Fibroblast of lung (primary cell): ENCODE results near the gene SIM1. TPM values are rescaled to one million over a fixed set of nuclear protein-coding genes. Genes with fewer than 3 reads are reported as not detected.

Experiments
- DNase-seq, 2 donors: peaks; one replicate each; pipeline versions ENCODE4 v3.0.0 to v3.0.0-alpha.2; 2010; ENCODE audit warnings: low read depth in 2 of 2
- H2AFZ ChIP-seq: 2 replicates; pipeline ENCODE4 v1.5.1; 2012; ENCODE audit warnings: low read length, control low read depth, inconsistent platforms
- H3K27ac ChIP-seq: 2 replicates; pipeline ENCODE4 v1.5.1; 2011; ENCODE audit warnings: low read length, control low read depth; ENCODE audit not compliant: insufficient read depth
- H3K27me3 ChIP-seq: 2 replicates; pipeline ENCODE4 v1.5.1; 2011; ENCODE audit warnings: mild to moderate bottlenecking, low read length; ENCODE audit not compliant: control insufficient read depth, insufficient read depth
- H3K36me3 ChIP-seq: 2 replicates; pipeline ENCODE4 v1.5.1; 2011; ENCODE audit warnings: low read length; ENCODE audit not compliant: control insufficient read depth, insufficient read depth
- H3K4me1 ChIP-seq: 2 replicates; pipeline ENCODE4 v1.5.1; 2011; ENCODE audit warnings: low read length; ENCODE audit not compliant: control insufficient read depth, insufficient read depth; ENCODE audit errors: extremely low read depth
- H3K4me2 ChIP-seq: 2 replicates; pipeline ENCODE4 v1.5.1; 2011; ENCODE audit warnings: low read length, control low read depth; ENCODE audit not compliant: insufficient read depth; ENCODE audit errors: extremely low read depth
- H3K4me3 ChIP-seq, 4 experiments: fragments of 200-600 bp in 1 of 4; sonication (generic) in 1 of 4; replicated peaks in 1 of 4; 2 replicates each; pipeline ENCODE4 v1.5.1; 2011 to 2016; ENCODE audit warnings: low read length in 4 of 4, low read depth in 3 of 4, mild to moderate bottlenecking in 3 of 4, control low read depth in 2 of 4, inconsistent platforms in 1 of 4, mixed read lengths in 1 of 4; ENCODE audit not compliant: insufficient read depth in 1 of 4; ENCODE audit errors: control extremely low read depth in 1 of 4
- H3K79me2 ChIP-seq: 2 replicates; pipeline ENCODE4 v1.5.1; 2012; ENCODE audit warnings: mild to moderate bottlenecking, low read length, inconsistent platforms; ENCODE audit not compliant: control insufficient read depth, insufficient read depth
- H3K9ac ChIP-seq: 2 replicates; pipeline ENCODE4 v1.5.1; 2011; ENCODE audit warnings: mild to moderate bottlenecking, low read length, control low read depth; ENCODE audit not compliant: insufficient read depth
- H3K9me3 ChIP-seq: 2 replicates; pipeline ENCODE4 v1.5.1; 2012; ENCODE audit warnings: low read depth, low read length; ENCODE audit not compliant: control insufficient read depth, insufficient read depth
- H4K20me1 ChIP-seq: 2 replicates; pipeline ENCODE4 v1.5.1; 2011; ENCODE audit warnings: low read length; ENCODE audit not compliant: control insufficient read depth, insufficient read depth; ENCODE audit errors: extremely low read depth
- CTCF ChIP-seq, 2 donors: IDR thresholded peaks in 1 of 2; conservative IDR thresholded peaks in 1 of 2; 1 replicate in 1 of 2; 2 replicates in 1 of 2; pipeline ENCODE4 v1.5.1; 2011 to 2012; ENCODE audit warnings: low read length in 2 of 2, control low read depth in 1 of 2, inconsistent platforms in 1 of 2, low read depth in 1 of 2, mild to moderate bottlenecking in 1 of 2
- EZH2 ChIP-seq: IDR thresholded peaks from 2 replicates; pipeline ENCODE4 v1.5.1; 2012; ENCODE audit warnings: low read length, control low read depth, mild to moderate bottlenecking; ENCODE audit errors: missing control alignments
- polyA plus RNA-seq, 2 donors: library from polyadenylated mRNA; depleted of rRNA in 1 of 2; stranded (reverse) in 1 of 2; unstranded in 1 of 2; fragments of >200 nt; gene quantifications; 2 replicates each; pipeline ENCODE4 v1.2.1, GENCODE V29; 2011 to 2012; ENCODE audit warnings: missing spikeins in 1 of 2
- total RNA-seq: library from RNA; depleted of rRNA; stranded (reverse); fragments of >200 nt; gene quantifications from 2 replicates; pipeline ENCODE4 v1.2.1, GENCODE V29; 2014

Gene SIM1
- total and polyA plus RNA-seq, 2 donors (not counting 1 experiment from before 2014, with no cell fraction given) = not detected

- Histone ChIP-seq H3K4me2 (no peak overlapping the region), H3K36me3 (no peaks in the 10 kb centered on the region), H3K4me3 (no peak overlapping the region), H3K9me3 (no peaks in the 10 kb centered on the region), H3K79me2 (no peaks in the 10 kb centered on the region), H2AFZ (no peak overlapping the region), H3K9ac (no peak overlapping the region), H3K27ac (no peak overlapping the region), H3K4me1 (no peaks in the 10 kb centered on the region), H3K27me3 (peaks cover 85% of the 10 kb centered on the region), H4K20me1 (no peaks in the 10 kb centered on the region)
- DNase-seq = no peak
- no peak for TF ChIP-seq CTCF (conservative IDR thresholded peaks at IDR 0.05 in 1 of 2, IDR thresholded peaks at IDR 0.05 in 1 of 2; ENCODE audit: low read depth in 1 of 2, low read length in 2 of 2)
These were observed 7.8 kb downstream of the SIM1 start for GRCh38 chr6:100456908-100457235.

DNA sequence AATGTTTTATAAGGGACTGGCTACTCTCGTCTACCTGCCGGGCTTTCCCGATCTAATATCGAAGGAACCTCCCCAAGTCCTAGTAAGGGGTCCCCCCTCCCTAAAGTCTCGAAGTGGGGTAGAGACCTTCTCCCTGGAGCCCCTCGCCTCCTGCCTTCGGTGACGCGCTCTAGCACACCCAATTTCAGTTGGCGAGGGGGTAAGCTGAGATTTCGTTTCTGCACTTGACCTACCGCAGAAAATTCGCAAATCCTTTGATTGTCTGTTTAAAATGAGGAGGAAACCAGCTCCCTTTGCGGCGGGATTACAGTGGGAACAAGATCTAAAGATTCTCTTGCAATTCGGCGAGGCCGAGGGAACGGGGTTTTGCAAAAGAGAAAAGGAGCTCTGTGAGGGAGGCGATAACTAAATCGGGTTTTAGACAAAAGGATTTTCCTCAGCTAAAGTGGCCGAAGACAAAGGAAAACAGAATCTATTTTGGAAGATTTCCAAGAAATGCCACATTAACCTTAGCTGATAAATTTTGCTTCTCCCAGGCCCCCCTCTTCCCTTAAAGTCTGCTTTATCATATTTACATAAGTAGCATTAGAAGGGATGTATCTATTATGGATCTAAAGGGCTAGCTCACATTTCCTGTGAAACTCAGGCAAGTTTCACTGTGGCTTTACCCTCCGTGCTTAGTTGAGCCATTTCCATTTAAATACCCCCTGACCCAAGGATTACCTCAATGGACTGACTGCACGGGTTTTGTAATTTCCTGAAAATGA, 8.4 kb downstream of the SIM1 start:
- Histone ChIP-seq H3K9ac (no peak overlapping the region), H3K27ac (no peak overlapping the region), H3K27me3 (peaks cover 85% of the 10 kb centered on the region), H3K4me1 (no peaks in the 10 kb centered on the region), H3K4me3 (no peak overlapping the region), H4K20me1 (no peaks in the 10 kb centered on the region), H3K4me2 (no peak overlapping the region), H2AFZ (no peak overlapping the region), H3K36me3 (no peaks in the 10 kb centered on the region), H3K9me3 (no peaks in the 10 kb centered on the region), H3K79me2 (no peaks in the 10 kb centered on the region)
- TF ChIP-seq EZH2 (peak; percentile 38), CTCF (conservative IDR thresholded peaks at IDR 0.05 in 1 of 2, IDR thresholded peaks at IDR 0.05 in 1 of 2; ENCODE audit: low read depth in 1 of 2, low read length in 2 of 2) (no peak)
- DNase-seq = no peak

DNA sequence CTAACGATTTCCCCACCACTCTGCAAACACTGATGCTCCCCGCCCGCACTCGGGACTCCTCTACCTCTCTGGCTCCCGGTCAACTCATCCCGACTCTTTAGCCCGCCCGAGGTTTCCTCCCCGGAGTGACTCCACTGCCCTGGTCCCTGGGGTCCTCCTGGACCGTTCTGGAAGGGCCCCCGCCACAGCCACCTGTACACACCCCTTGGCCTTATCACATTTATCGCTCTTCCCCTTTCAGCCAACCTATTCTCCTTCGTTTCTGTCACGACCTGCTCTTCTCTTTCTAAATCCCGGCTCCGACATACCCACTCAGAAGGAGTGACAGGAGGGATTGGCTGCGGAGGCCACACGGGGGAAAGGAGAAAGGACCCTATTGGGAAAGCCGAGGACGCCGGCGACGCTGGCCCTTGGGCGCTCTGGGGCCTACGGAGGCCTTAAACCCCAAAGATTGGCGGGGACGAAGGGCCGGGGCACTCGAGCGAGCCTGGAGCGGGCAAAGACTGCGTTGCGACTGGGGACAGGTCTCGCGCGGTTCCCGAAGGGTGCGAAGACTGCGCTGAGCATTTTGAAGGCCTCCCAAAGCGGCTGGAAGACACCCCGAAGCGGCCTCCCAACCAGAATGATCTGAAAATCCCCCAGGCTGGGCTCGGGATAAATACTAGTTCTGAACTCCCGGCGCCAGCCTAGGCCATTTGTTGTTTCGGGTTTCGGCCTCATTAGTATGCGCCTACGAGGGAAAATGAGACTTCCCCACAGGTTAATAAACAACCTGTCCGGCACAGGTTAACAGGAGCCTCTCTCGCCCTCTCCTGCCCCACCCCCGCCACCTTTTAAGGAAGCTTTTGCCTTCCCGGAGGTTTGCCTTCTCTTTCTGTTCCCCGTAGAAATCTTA, 9.2 kb downstream of the SIM1 start:
- TF ChIP-seq CTCF (conservative IDR thresholded peaks at IDR 0.05 in 1 of 2, IDR thresholded peaks at IDR 0.05 in 1 of 2; ENCODE audit: low read depth in 1 of 2, low read length in 2 of 2) (no peak), EZH2 (peak; percentile 33)
- Histone ChIP-seq H3K4me3 (no peak overlapping the region), H3K4me2 (no peak overlapping the region), H3K36me3 (no peaks in the 10 kb centered on the region), H3K4me1 (no peaks in the 10 kb centered on the region), H3K79me2 (no peaks in the 10 kb centered on the region), H4K20me1 (no peaks in the 10 kb centered on the region), H3K9me3 (no peaks in the 10 kb centered on the region), H3K27ac (no peak overlapping the region), H3K9ac (no peak overlapping the region), H3K27me3 (peaks cover 85% of the 10 kb centered on the region), H2AFZ (no peak overlapping the region)
- DNase-seq = no peak
